Loucy (cell line): ENCODE results near the gene ZNF410.

Experiments used
- EZH2phosphoT487 ChIP-seq: fragments of 200-600 bp; IDR thresholded peaks from 2 replicates; pipeline ENCODE4 v1.6.1; 2018; ENCODE audit warnings: antibody characterized with exemption, mild to moderate bottlenecking, moderate library complexity, borderline replicate concordance
- TF ChIP-seq, protein P1 (sequence below): fragments of 200-600 bp; sonication (generic); conservative IDR thresholded peaks from 2 replicates; pipeline ENCODE4 v1.5.1; 2014; ENCODE audit warnings: mild to moderate bottlenecking, antibody characterized with exemption, low read length

DNA sequence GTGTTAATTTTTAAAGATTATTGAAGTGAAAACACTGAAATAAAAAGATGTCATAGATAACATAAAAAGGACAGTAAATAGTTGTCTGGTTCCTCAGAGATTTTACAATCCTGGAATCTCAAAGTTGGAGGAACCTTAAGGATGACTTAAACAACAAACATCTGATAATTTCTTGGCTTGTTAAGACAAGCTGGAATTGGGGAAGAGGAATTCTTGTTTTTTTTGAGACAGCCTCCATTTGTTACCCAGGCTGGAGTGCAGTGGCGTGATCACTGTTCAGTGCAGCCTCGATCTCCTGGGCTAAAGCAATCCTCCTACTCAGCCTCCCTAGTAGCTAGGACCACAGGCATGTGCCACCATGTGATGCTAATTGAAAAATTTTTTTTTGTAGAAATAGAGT, 2.3 kb downstream of the ZNF410 start:
- TF ChIP-seq, protein P1, sequence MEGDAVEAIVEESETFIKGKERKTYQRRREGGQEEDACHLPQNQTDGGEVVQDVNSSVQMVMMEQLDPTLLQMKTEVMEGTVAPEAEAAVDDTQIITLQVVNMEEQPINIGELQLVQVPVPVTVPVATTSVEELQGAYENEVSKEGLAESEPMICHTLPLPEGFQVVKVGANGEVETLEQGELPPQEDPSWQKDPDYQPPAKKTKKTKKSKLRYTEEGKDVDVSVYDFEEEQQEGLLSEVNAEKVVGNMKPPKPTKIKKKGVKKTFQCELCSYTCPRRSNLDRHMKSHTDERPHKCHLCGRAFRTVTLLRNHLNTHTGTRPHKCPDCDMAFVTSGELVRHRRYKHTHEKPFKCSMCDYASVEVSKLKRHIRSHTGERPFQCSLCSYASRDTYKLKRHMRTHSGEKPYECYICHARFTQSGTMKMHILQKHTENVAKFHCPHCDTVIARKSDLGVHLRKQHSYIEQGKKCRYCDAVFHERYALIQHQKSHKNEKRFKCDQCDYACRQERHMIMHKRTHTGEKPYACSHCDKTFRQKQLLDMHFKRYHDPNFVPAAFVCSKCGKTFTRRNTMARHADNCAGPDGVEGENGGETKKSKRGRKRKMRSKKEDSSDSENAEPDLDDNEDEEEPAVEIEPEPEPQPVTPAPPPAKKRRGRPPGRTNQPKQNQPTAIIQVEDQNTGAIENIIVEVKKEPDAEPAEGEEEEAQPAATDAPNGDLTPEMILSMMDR: no peak
- no peak for TF ChIP-seq EZH2phosphoT487
